Astrocyte of the hippocampus (primary cell): ENCODE results near the gene FOXD2.
A peak's percentile ranks its signal among the peaks of the same experiment; 100 is the strongest.

Source experiments
- DNase-seq: peaks from one replicate; pipeline ENCODE4 v3.0.0; 2011; ENCODE audit warnings: low read depth, low spot score

FOXD2 gene

DNA sequence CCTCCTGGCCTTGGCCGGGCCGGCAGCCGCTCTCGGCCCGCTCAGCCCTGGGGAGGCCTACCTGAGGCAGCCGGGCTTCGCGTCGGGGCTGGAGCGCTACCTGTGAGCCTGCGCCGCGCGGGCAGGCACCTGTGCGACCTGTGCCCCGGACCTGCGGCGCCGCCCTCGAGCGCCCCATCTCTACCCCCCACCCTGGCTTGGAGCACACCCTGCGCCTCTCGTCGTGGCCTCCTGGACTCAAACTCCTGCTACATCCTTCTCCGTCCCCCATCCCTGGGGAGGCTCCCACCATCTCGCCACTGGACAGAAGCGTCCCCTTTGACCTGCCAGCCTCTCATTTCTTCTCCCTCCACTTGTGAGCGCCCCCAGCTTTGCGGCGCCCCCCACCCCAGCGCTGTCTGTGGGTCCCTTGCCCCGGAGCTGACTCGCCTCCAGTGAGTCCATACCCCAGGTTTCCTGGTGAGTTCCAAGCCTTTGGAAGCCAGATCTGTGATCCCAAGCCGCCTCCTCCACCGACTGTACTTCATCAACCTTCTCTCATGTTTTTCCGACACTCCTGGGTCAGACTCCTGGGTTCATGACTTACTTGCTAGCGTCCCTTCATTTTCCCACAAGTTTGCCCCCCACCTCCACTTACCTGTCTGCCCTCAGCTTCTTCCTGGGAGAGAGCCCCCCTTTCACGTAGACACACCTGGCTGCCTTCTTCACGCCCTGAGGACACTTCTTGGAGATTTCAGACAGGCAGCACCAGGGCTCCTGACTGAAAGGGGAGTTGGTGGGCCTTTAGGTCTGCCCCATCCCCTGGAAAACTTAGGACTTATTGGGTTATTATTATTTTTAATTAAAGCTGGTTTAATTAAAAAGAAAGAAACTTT is 20.4 kb upstream of the FOXD2 start:
- no peak for DNase-seq

DNA sequence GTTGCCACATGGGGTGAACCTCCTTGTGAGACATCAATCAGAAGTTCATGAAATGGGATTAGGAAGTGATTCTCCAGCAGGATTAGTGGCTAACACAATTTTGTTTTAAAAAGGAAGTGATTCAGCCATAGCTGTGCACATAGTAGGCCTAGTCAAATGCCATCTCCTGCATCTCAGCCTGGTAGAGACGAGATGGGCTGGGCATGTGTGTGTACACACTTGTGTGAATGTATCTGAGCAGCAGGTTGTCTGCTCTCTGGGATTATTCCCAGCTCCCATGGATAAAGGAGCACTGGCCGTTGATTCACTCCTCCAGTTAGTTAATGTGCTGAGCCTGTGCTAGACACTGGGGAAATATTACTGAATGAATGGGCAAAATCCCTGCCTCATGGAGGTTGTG is 19.7 kb upstream of the FOXD2 start:
- DNase-seq = no peak

DNA sequence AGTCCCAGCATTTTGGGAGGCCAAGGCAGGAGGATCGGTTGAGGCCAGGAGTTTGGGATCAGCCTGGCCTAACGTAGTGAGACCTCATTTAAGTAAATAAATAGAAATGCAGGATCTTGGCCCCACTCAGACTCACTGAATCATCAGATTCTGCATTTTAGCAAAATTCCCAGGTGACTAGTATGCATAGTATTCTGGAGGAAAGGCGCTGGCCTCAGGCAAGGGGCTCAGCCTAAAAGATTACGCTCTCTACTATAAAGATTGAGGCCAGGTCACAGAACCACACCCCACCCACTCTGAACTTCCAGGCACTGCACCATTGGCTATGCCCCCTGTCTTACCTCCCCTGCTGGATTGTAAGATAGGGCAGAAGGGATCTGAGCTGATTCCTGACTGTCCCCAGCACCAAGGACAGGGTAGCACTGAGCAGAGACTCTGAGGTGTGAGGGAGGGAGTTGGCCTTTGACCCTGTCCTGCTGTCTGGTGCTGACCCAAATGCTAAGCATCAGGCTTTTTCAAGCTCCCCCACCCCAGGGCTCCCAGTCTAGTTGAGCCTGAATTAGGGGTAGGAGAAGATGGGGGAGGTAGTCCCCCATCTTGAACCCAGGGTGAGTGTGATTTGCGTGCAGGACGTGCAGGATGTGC is 19.0 kb upstream of the FOXD2 start:
- DNase-seq = no peak

DNA sequence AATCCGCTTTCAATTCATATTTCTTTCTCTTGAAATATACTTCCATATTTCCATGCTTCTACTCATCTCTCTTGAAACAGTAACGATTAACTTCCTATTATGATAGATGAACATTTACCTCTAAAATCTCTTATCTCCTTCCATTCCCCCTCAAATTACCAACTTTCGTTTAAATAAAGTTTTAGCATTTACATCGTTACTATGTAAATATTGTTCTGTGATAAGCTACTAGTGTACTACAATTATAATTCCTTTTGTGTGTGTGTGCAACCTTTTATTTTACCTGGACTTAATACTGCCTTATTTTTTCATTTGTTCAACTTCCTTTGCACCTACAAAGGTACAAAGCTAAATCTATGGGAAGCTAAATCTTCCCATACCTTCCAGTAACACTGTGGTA is 17.3 kb upstream of the FOXD2 start:
- no peak for DNase-seq

DNA sequence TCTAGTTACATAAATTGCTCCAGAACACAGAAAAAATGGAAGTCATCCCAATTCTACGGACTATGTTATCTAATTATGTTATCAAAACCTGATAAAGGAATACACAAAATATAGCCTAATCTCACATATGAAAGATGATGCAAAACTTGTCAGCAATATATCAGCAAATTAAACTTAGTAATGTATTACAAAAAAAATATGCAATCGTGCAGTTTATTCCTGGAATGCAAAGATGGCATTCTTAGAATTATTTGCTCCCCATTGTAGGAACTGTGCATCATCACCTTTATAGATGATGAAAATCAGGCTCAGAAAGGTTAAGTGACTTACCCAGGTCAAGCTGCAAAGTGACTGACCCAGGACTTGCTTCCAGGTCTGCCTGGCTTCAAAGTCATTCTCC is 14.0 kb upstream of the FOXD2 start:
- no peak for DNase-seq

DNA sequence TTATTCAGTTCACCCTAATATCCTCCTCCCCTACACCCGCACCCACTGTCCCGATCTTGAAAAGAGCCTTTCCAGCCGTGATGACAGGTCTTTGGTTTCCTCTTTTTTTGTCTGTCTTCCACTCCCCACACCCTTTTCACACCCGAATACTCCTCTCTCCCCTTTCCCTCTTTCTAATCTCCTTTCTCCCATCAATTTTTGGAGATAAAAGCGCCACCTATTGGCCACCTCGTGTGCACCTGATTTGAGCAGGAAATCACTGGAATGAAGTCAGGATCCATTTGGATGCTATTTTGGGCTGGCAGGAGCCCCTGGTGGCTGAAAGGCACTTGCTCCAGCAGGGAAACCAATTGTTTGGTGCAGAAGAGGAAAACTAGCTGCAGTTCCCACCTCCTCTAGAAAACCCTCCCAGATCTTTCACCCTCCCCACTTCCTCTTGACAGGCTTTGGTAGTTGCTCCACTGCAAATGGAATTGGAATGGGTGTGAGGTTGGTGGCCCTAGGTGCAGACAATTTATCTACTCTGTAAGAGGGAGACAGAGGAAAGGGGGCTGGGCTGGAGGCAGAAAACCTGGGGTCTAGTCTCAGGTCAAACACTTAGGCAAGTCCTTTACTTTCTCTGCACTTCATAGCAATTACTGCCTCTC is 13.4 kb upstream of the FOXD2 start:
- DNase-seq = peak; percentile 73

DNA sequence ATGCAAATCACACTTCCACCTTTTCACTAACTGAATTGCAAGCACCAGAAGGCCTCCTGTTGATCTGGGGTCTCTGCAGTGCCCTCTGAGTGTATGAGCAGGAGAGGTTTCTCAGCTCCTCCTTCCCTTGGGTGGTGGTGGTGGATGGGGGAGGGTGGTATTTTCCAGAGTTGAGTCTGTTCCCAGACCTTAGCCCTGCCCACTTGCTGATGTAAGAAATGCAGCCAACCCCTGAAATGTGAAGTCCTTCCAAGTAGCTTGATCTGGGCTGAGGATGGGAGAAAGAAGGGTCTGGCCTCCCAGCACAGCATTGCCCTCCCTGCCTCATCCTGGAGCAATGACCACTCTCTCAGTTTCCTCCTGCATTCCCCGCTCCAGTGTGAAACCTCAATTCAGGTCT is 6.3 kb upstream of the FOXD2 start:
- peak; percentile 49 for DNase-seq

DNA sequence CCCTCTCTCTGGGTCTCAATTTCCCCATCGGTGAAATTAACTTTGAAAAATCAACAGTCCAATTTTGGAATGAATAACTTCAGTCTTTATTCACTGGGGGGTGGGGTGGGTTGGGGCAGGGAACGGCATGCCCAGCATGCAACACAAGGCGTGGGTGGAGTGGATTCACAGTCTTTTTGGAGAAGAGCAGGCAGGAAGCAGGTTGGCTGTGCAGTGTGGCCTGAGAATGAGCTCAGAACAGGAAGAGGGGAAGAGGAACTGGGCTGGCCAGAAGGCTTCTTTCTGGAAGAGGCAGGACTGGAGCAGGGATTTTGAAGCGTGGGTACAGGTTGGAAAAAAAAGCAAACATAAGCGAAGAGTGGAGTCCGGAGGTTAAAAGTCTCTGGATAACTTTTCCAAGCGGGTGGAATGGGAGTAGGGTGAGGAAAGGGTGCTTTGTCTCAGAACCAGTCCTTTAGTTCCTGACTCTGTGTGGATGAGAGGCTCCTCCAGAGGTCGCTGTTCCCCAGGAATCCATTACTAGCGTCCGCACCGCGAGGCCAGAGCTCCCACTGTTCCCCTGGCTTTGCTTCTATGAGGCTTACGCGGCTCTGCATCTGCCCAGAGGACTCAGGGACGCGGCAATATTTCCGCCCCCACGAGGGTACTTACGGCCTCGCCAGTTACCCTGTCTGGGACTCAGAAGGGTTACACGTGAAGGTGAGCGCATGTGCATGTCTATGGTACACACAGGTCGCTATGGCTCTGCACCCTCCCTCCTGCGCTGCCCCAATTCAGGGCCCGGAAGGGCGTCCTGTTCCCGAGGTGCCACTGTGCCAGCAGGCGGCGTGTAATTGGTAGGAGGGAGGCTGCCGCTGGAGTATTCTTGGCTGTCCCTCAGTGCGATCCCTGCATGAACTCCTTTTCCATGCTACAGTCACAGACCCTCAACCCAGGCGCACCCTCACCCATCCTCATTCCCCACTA is 5.5 kb upstream of the FOXD2 start:
- DNase-seq = peak; percentile 89

DNA sequence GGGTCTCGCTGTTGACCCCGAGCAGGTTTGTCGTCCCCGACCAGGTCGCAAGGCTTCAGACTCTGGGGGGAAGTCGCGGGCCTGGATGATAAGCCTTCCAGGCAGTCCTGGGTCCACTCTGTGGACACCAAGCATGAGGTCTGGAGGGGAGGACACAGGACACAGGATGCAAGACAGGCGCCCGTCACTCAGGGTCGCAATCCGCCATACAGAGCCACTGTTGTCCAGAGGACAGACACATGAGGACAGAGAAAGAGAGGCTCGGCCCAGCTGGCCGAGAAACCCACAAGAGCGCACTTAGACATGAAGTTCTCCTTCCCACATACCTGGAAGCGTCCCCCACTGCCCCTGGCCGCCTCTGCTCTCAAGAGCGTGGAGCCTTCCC is 4.8 kb upstream of the FOXD2 start:
- DNase-seq = no peak

DNA sequence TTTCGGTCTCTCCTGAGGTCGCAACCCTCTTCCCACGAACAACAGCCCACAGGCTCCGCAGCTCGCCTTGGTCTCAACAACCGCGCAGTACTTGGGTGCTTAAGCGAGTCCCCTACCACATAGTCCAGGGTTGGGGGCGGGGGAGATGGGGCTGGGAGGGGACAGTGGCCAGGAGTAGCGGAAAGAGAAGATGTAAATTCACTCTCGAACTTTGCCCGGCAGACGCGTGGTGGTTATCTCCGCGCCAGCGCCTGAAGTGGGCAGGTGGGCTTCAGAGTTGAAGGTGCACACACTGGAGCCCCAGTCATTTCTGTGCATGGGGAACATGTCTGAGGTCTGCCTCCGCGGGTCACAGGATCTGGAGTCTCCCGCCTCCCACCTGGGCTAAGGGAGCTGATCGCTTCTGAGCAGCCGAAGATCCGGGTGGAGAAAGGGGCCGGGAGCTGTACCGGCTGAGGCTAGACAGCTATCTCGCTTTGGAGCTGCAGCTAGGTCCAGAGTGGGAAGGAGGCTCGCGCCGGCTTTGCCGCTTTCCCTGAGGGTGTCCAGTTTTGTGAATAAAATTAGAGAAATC is 4.3 kb upstream of the FOXD2 start:
- no peak for DNase-seq

DNA sequence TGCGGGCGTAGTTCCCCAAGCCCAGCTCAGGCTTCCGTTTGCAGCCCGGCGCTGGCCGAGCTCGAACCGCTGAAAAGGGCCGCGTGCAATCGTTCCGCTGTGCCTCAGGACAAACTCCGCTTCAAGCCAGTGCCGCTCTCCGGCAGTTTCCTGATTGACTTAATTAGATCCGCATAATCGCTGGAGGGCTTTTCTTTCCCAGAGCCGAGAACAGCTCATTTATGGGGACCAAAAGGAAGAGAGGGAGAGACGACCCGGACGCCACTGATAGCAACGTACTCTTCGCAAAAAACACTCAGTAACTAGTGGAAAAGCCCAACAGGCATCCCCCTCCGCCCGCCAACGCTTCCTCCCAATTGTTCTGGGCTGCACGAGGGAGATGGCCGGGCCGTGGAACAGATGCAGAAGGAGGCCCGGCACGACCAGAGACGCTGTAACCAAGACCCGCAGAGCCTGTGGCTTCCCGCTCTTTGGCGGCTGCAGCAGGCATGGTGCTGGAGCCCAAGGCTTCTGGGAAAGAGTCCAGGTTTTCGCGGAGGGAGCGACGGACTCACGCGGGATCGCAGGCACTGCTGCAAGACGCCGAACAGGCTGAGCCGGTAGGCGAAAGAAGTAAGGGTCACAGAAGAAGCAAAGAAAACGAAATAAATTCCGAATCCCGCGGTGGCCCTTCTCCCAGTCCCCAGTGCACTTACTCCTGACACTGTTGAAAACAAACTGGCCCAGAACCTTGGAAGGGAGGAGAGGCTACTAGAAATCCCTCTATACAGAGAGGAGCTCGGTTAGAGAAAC is 3.6 kb upstream of the FOXD2 start:
- DNase-seq = peak; percentile 70

DNA sequence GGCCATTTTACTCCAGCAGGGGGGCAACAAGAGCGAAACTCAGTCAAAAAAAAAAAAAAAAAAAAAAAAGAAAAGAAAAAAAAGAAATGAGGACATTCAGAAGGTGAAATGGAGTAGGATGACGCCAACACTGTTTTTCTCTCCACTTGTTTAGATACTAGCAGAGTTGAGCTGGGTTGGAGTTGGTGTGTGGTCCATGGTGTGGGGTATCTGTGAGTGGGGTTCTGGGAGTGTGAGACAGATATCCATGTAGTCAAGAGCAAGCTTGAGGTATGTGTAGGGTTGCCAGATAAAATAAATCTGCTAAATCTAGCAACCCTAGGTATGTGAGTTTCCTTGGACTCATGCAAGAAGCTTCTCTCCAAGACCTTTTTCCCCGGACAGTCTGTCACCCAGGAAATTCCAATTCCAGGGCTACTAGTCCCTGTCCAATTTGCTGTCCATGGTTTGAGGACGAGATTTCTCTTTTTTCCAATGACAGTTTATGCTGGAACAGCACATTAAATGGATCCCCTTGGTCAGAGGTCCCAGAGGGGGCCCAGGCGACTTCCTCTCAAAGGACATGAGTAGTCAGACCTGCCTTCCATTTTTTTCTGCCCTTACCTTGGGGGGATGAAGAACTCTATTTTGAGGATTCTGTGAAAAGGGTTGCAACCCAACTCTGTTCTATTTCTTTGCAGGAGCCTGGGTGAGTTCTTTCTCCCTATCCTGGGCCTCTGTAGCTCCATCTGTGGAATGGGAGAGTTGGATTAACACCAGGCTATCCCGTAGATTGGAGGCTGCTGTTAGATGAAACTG is 2.1 kb upstream of the FOXD2 start:
- no peak for DNase-seq

DNA sequence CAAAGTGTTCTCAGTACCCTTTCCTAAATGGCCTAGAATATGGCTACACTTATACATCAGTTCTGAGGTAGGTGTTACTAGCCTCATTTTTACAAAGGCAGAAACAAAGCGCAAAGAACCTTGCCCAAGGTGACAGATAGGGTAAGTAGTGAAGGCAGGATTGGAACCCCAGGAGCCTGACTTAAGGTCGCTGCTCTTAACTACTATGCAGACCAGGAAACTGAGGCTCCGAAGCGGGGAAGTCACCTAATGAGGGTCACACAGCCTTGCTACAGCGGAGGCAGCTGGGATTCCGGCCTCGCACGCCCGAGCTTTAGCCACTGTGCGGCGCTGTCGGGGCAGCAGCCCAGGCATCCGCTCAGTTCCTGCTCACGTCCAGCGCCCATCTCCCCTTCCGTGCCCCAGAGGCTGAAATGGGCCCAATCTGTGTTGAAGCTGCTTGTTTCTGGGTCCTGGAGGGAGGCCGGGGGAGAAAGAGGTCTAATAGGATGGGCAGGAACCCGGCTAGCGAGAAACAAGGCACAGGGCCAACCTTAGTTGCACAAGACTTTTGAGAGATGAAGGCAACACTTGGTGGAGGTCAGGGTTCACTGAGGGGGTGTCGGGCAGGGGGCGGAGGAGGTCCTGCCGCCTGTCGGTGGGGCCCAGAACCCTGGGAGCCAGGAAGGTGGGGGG is 1.4 kb upstream of the FOXD2 start:
- DNase-seq = peak; percentile 76

DNA sequence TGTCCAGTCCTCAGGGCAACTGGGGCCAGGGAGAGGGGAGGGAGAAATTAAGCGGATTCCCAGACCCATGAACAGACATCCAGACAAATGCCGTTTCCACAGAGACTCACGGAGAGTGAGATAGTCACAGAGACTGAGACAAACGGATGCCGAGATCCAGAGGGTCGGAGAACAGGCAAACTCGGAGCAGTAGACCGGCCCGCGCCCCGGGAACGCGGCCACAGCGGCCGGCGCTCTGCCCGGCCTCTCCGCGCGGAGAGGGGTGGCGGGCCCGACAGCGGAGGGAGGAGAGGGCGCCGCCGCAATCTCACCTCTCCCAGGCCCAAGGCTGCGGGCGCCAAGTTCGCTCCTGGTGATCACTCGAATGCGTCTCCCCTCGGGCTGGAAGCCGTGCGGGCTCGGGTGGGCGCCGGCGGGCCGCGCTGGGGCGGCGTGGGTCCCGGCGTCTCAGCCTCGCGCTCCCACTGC is 831 bp upstream of the FOXD2 start:
- peak; percentile 31 for DNase-seq

DNA sequence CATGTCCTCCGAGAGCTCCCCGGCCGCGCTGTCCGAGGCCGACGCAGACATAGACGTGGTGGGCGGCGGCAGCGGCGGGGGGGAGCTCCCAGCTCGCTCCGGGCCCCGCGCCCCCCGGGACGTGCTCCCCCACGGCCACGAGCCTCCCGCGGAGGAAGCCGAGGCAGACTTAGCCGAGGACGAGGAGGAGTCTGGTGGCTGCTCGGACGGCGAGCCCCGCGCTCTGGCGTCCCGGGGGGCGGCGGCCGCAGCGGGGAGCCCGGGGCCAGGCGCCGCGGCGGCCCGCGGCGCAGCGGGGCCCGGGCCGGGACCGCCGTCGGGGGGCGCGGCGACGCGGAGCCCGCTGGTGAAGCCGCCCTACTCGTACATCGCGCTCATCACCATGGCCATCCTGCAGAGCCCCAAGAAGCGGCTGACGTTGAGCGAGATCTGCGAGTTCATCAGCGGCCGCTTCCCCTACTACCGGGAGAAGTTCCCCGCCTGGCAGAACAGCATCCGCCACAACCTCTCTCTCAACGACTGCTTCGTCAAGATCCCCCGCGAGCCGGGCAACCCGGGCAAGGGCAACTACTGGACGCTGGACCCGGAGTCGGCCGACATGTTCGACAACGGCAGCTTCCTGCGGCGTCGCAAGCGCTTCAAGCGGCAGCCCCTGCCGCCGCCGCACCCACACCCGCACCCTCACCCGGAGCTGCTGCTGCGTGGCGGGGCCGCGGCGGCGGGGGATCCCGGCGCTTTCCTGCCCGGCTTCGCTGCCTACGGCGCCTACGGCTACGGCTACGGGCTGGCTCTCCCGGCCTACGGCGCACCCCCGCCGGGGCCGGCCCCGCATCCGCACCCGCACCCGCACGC is 547 bp downstream of the FOXD2 start:
- DNase-seq = no peak

DNA sequence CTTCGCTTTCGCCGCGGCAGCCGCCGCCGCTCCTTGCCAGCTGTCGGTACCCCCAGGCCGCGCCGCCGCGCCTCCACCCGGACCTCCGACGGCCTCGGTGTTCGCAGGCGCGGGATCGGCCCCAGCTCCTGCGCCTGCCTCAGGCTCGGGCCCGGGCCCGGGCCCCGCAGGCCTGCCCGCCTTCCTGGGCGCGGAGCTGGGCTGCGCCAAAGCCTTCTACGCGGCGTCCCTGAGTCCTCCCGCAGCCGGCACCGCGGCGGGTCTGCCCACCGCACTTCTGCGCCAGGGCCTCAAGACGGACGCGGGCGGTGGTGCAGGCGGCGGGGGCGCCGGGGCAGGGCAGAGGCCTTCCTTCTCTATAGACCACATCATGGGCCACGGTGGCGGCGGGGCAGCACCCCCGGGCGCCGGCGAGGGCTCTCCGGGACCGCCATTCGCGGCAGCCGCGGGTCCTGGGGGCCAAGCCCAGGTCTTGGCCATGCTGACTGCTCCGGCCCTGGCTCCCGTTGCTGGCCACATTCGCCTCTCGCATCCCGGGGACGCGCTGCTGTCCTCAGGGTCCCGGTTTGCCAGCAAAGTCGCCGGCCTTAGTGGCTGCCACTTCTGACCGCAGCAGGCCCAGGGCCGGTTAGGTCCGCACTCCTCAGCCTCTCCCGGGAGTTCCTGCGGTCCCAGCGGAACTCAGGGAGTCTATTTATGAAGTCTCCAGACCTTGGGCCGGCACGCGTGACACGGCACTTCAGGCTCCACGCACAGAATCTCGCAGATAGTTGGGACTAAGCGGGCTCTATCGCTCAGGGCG is 1.4 kb downstream of the FOXD2 start:
- DNase-seq = no peak
